ENCODE data around the gene ABRACL. TPM values are rescaled to one million over a fixed set of nuclear protein-coding genes. Genes with fewer than 3 reads are reported as not detected.

The ABRACL gene
- total and polyA plus RNA-seq, 2 of the 4 experiments (the other 2 are of a cell fraction), result 16.0 to 27.9 TPM

- H2BK5ac ChIP-seq (ENCODE audit: low read depth, low read length, poor library complexity, severe bottlenecking), result no peak overlapping the region
- H2BK15ac ChIP-seq (ENCODE audit: low read depth, low read length), result no peak overlapping the region
- no peak overlapping the region for H2AK9ac ChIP-seq (replicated peaks; ENCODE audit: low read depth, low read length, poor library complexity)
- no TSS peak for BruUV-seq (replicated peaks)
- no peak overlapping the region for H3K14ac ChIP-seq (replicated peaks; ENCODE audit: low read depth, low read length)
- no peak overlapping the region for H3K23ac ChIP-seq (ENCODE audit: low read depth, low read length)
- H3K9me3 ChIP-seq (ENCODE audit: control insufficient read depth, insufficient read depth, low read length), result no peaks in the 10 kb centered on the region
- H4K91ac ChIP-seq (ENCODE audit: insufficient read depth, low read depth, low read length), result no peak overlapping the region
- no peaks in the 10 kb centered on the region for H4K20me1 ChIP-seq (ENCODE audit: insufficient read depth, low read length)
- no peak overlapping the region for H3K18ac ChIP-seq (ENCODE audit: low read depth, low read length)
- H3K4ac ChIP-seq (ENCODE audit: low read depth, low read length), result no peak overlapping the region
- no peaks in the 10 kb centered on the region for H3K4me1 ChIP-seq (ENCODE audit: control insufficient read depth, insufficient read depth, low read length)
- H3K27ac ChIP-seq (ENCODE audit: insufficient read depth, low read length), result no peak overlapping the region
- no peak overlapping the region for H3K4me2 ChIP-seq (ENCODE audit: low read depth, low read length)
- in situ Hi-C loops (cut with MboI; ENCODE audit: low sequenced_read_pairs), result no loop called here
- H3K36me3 ChIP-seq (ENCODE audit: control insufficient read depth, insufficient read depth, low read length), result no peaks in the 10 kb centered on the region
- H3K27me3 ChIP-seq (ENCODE audit: control insufficient read depth, insufficient read depth, low read length), result peaks cover 17% of the 10 kb centered on the region
- no peak overlapping the region for H3K56ac ChIP-seq (ENCODE audit: extremely low read depth, insufficient read depth, low read length)
- dilution Hi-C loops (cut with HindIII; ENCODE audit: low sequenced_read_pairs, unreplicated experiment), result no loop called here
- H3K79me1 ChIP-seq (ENCODE audit: low read depth in 1 of 2, low read length in 2 of 2), result no peaks in the 10 kb centered on the region
- TF ChIP-seq NFE2L2 (IDR thresholded peaks at IDR 0.05; ENCODE audit: low read depth, low read length), result no peak
- TF ChIP-seq CHD1 (IDR thresholded peaks at IDR 0.05; ENCODE audit: low read depth, low read length), result no peak
- no peak for TF ChIP-seq FOS (IDR thresholded peaks at IDR 0.05; ENCODE audit: low read depth, low read length)
- no peak for TF ChIP-seq RFX5 (IDR thresholded peaks at IDR 0.05; ENCODE audit: low read depth, low read length)
- no peak for TF ChIP-seq ELK1 (IDR thresholded peaks at IDR 0.05; ENCODE audit: borderline replicate concordance, low read depth, low read length)
- TF ChIP-seq MXI1 (IDR thresholded peaks at IDR 0.05; ENCODE audit: borderline replicate concordance, low read depth, low read length), result no peak
- no peak for TF ChIP-seq CEBPB (IDR thresholded peaks at IDR 0.05; ENCODE audit: low read depth, low read length)
- TF ChIP-seq SMC3 (IDR thresholded peaks at IDR 0.05; ENCODE audit: low read depth, low read length), result no peak
- TF ChIP-seq CTCF (conservative IDR thresholded peaks at IDR 0.05; ENCODE audit: low read depth, low read length), result no peak
- no peak for TF ChIP-seq RAD21 (IDR thresholded peaks at IDR 0.05; ENCODE audit: low read length)
- TF ChIP-seq POLR2A (IDR thresholded peaks at IDR 0.05; ENCODE audit: low read depth, low read length), result no peak
- no peak for TF ChIP-seq MAZ (IDR thresholded peaks at IDR 0.05; ENCODE audit: borderline replicate concordance, low read depth, low read length)
- TF ChIP-seq RCOR1 (IDR thresholded peaks at IDR 0.05; ENCODE audit: insufficient replicate concordance, low read length), result no peak
- TF ChIP-seq USF2 (IDR thresholded peaks at IDR 0.05; ENCODE audit: low read depth, low read length), result no peak
- no peak for TF ChIP-seq MAFK (IDR thresholded peaks at IDR 0.05; ENCODE audit: low read depth, low read length)
- no peak for TF ChIP-seq BHLHE40 (IDR thresholded peaks at IDR 0.05; ENCODE audit: low read depth, low read length)
- intact Hi-C loops (cut with micrococcal nuclease), result no loop called here
- CTCF ChIA-PET, result interaction anchor here (0.6 kb wide), 1 partner anchor 12 kb away, joined by 4 read pairs; no protein-coding TSS in a partner anchor
- no peaks in the 10 kb centered on the region for H3K9me1 ChIP-seq (ENCODE audit: insufficient read depth, low read length)
- no peak overlapping the region for H2AK5ac ChIP-seq (ENCODE audit: low read depth, low read length)
- DNase-seq (no peak), ATAC-seq (ENCODE audit: low read depth) (no peak)
- H2AFZ ChIP-seq (replicated peaks; ENCODE audit: low read length, poor library complexity), result no peak overlapping the region
- H4K5ac ChIP-seq (ENCODE audit: low read depth, low read length), result no peak overlapping the region
- no peak overlapping the region for H2BK20ac ChIP-seq (ENCODE audit: low read depth, low read length)
- H4K8ac ChIP-seq (ENCODE audit: low read depth in 2 of 2, low read length in 2 of 2), result no peak overlapping the region
- no peak overlapping the region for H3K9ac ChIP-seq (ENCODE audit: low read depth, low read length)
- H3K4me3 ChIP-seq (ENCODE audit: insufficient read depth, low read depth, low read length), result no peak overlapping the region
- no peak overlapping the region for H2BK120ac ChIP-seq (ENCODE audit: low read depth, low read length)
- WGBS, 2 experiments (ENCODE audit: extremely low coverage in 2 of 2, insufficient read length in 1 of 2), result no CpG with 5 or more reads among the region's 3 CpGs
- POLR2A ChIA-PET (ENCODE audit: unreplicated experiment), result no interaction called here
Measured at GRCh38 chr6:139006477-139006876, 22.1 kb upstream of the ABRACL start.

Measured in IMR-90 (cell line).